ENCODE results near the gene TSPAN9.

TSPAN9 gene

GRCh38 chr12:3076730-3077571 is at the start of gene TSPAN9:
Gene TSPAN9, plus strand, starts transcription at chr12:3077379. Its CDS starts 123,815 bp downstream, at chr12:3201194.
- DNase-seq (ENCODE audit: low read depth in 2 of 2) = peak; percentile 49 to 50

GRCh38 chr12:3028108-3028507 is 49.1 kb upstream of the TSPAN9 start:
- no peak for DNase-seq (ENCODE audit: low read depth in 2 of 2)

GRCh38 chr12:3030821-3031429 is 46.3 kb upstream of the TSPAN9 start:
- DNase-seq (ENCODE audit: low read depth in 2 of 2) = no peak

DNA sequence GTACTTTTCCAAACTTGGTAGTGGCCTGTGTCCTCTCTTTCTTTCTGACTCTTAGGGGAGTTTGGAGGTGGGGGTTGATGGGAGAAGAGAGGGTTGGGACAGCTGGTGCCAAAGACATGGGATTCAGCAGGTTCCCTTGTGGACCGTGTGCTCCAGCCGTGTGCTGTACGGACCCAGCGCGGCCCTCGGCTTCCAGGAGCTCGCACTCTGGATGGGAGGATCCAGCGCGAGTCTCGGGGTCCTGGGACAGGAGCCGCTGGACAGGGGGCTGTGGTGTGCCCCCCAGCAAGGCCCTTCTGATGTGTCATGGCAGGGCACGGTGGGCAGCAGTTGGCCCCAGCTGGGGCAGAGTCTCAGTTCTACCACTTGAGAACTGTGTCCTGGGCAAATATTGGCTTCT is 45.0 kb upstream of the TSPAN9 start:
- DNase-seq (ENCODE audit: low read depth in 2 of 2) = no peak

- no peak for DNase-seq (ENCODE audit: low read depth in 2 of 2)
Measured at GRCh38 chr12:3032770-3033538, 44.2 kb upstream of the TSPAN9 start.

DNA sequence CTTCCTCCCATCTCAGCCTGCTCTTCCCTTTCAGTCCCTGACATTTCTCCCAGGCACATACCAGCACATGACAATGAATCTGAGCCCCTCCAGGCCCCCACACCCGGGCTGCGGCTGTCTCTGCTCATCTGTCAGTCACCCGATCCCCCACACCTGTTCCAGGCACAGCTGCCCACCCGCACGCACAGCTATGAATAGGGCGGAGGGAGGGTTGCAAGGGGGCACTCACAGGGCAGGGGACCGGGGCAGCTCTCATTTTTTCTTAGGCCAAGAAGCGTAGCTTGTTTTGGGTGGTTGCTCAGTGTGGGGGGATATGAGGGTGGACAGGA is 43.7 kb upstream of the TSPAN9 start:
- no peak for DNase-seq (ENCODE audit: low read depth in 2 of 2)

- peak; percentile 25 to 30 for DNase-seq (ENCODE audit: low read depth in 2 of 2)
Measured at GRCh38 chr12:3034067-3034750, 43.0 kb upstream of the TSPAN9 start.

GRCh38 chr12:3035171-3035570 is 42.0 kb upstream of the TSPAN9 start:
- no peak for DNase-seq (ENCODE audit: low read depth in 2 of 2)

- no peak for DNase-seq (ENCODE audit: low read depth in 2 of 2)
Measured at GRCh38 chr12:3035815-3036702, 41.1 kb upstream of the TSPAN9 start.

DNA sequence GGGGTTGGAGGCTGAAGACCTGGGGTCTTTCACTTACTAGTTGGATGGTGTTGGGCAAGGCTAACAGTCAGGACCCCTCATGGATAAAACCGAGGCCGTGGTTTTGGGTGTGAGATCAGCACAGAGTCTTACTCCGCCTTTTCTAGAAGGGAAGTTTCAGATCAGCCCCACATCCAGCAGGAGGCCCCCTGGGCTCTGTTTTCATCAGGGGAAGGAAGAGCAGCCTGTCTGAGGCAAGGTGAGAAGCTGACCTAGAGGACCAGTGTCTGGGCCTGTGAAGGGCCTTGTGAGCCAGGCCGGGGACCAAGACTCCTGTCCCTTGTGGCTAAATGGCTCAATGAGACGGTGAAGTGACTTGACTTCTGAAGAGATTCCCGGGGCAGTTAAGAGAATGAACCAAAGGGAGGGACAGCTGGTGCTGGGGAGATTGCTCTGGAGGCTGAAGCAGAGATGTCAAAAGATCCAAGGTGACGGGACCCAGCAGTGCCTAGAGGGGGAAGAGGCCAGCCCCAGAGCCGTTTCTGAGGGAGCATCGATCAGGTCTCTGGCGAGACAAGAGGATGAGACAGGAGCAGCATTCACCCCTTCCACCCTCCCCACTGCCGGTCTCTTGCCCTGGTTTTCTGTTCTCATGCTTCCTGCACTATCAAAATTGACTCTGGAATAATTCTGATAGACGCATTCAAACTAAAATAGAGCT is 40.1 kb upstream of the TSPAN9 start:
- DNase-seq (ENCODE audit: low read depth in 2 of 2) = no peak

DNA sequence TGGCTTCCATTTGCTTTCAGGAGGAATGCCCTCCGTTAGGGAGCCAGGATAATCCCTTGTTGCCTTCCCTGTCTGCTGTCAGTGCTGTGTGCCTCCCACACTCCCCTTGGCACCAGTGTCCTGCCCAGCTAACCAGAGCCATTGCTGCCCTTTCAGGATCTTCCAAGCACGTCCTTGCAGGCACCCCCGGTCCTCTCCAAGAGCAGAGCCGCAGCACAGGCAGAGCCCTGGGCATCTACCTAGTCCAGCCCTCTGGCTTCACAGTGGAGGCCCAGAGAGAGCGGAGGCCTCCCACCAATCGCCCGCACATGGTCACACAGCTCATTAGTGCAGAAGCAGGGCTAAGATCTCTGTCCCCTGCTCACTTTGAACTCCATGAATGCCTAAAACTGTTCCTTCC is 39.0 kb upstream of the TSPAN9 start:
- no peak for DNase-seq (ENCODE audit: low read depth in 2 of 2)

DNA sequence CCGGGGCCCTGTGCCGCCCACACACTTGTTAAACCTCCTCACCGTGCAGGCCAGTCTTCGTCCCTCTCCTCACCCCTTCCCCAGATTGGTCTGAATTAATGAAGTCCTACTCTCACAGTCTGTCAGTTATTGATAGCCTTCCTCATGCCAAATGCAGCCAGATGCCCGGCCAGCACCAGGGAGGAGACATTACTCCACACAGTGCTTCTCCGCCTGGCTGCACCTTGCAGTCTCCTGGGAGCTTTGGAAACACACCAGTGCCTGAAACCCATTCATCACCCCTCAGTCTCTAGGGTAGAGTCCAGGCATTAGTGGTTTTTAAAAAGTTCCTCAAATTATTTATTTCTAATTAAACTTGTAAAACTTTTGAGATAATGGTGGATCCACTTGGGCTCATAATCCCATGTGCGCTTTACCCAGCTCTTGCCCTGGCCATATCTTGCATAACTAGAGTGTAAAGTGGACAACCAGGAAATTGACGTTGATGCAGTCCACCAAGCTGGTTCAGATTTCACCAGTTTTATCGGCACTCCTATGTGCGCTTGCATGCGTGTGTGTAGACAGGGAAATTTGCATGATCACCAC is 38.2 kb upstream of the TSPAN9 start:
- DNase-seq (ENCODE audit: low read depth in 2 of 2) = no peak

GRCh38 chr12:3040026-3040656 is 37.0 kb upstream of the TSPAN9 start:
- no peak for DNase-seq (ENCODE audit: low read depth in 2 of 2)

DNA sequence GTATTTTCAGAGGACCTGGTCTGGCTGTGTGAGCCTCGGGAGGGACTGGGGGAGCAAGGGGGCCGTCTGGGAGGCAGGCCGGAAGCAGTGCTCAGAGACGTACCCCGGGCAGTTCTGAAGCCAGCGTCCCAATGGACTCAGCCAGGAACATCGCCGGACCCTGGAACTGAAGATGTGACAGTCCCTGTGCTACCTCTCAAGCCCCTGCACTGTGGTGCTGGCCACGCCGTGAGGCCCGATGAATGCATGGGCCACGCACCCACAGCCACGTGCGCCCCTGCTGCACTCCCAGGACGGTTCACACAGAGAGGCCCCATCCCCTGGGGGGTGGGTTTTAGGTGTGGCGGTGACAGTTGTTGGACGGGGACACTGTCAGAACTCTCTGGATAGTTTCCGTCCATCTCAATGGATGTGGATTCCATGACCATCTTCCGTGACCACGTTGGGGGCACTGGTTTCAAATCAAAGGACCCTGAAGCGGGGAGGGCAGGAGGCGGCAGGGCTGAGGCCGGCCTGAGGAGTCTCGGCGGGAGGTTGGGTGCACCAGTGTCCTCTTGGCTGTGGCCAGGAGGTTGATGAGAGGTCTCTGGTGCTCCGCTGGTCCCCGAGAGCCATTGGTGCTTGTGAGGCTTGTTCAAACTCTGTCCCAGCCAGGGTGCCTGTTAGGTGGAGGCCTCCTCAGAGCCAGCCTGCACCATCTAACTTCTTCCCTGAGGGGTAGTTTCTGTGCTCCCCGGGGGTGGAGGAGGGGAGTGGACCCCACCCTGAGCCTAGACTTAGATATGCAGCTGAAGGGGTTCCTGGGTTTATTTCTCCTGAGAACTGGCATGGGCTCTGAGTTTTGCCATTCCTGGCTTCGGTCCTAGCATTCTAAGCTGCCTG is 36.3 kb upstream of the TSPAN9 start:
- DNase-seq (ENCODE audit: low read depth in 2 of 2) = no peak

DNA sequence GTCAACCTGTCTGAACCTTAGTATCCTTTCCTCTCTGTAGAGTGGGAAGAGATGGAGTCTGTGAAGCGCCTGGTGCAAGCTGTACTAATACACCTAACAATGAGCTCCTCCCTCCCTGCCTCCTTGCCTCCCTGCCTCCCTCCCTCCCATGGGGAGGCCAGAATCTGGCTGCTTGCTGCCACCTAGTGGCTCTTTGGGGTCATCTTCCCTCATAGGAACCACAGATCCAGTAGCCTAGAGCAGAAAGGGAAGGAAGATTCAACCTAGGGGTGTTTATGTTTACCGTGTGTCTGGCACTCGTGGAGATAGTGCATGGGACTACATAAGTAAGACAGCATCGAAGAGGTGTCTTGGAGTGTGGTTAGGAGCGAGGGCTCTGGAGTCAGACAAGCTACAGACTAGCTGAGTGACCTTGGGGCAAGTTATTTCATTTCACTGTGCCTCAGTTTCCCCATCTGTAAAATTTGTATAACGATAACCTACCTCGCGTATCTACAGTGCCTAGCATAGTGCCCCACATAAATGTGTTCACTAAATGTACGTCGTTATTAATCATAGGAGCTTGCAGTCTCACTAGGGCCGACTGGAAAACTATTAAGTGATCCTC is 35.5 kb upstream of the TSPAN9 start:
- peak; percentile 39 to 44 for DNase-seq (ENCODE audit: low read depth in 2 of 2)

DNA sequence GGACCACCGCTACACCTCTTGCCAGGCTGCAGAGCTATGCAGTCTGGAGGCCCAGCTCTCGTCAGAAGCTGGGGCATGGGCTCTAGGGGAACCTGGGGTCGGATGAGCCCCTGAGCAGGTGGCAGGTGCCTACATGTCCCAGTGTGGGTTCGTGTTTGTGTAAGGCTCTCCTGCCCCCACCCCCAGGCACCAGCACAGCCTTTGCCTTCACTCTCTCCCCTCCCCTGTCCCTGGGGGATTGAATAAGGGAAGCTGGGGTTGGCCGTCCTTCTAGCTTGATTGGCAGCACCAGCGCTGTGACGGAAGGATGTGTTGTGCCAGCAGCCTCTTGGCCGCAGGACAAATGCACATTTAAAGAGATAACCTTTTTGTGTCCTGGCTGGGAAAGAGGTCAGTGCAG is 34.8 kb upstream of the TSPAN9 start:
- no peak for DNase-seq (ENCODE audit: low read depth in 2 of 2)

- DNase-seq (ENCODE audit: low read depth in 2 of 2) = no peak
Measured at GRCh38 chr12:3042826-3043225, 34.4 kb upstream of the TSPAN9 start.

DNA sequence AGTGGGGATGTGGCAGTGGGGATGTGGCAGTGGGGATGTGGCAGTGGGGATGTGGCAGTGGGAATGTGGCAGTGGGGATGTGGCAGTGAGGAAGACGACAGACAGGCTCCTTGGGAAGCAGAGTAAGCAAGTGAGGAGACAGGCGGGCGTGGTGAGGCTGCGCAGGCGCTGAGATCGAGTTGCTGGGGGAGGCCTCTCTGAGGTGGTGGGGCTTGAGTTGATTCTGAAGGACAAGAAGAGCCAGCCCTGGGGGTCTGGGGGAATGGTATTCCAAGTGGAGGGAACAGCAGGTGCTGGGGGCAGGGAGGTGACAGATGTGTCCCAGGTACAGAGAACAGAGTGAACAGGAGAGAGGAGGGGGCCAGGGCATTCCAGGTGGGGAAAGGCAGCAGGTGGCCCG is 33.8 kb upstream of the TSPAN9 start:
- no peak for DNase-seq (ENCODE audit: low read depth in 2 of 2)

Data from stimulated activated CD4-positive, alpha-beta T cell treated with anti-CD3 and anti-CD28 coated beads, Interleukin-4, amount 100 ng/mL, for 48 hours (primary cell).